ENCODE measurements around the gene TECTB. TPM values are rescaled to one million over a fixed set of nuclear protein-coding genes. Genes with fewer than 3 reads are reported as not detected.
A peak's percentile ranks its signal among the peaks of the same experiment; 100 is the strongest.

Gene TECTB
- total and polyA plus RNA-seq, 3 experiments from 2014 or later: not detected

GRCh38 chr10:112303528-112303927 lies 20.3 kb downstream of the TECTB start:
- peaks cover 9 to 23% of the 10 kb centered on the region in 2 donors for H3K27me3 Mint-ChIP-seq
- H3K4me1 Mint-ChIP-seq: no peaks in the 10 kb centered on the region
- no peaks in the 10 kb centered on the region for H3K36me3 Mint-ChIP-seq
- H3K36me3 ChIP-seq (ENCODE audit: insufficient read depth, low read length): no peaks in the 10 kb centered on the region
- H3K27me3 ChIP-seq (ENCODE audit: insufficient read depth, low read length, poor library complexity, severe bottlenecking): no peaks in the 10 kb centered on the region
- H3K4me3 ChIP-seq (ENCODE audit: low read length): no peak overlapping the region
- no peak overlapping the region for H3K27ac Mint-ChIP-seq
- H3K27ac ChIP-seq (ENCODE audit: low read depth, low read length): no peak overlapping the region
- DNase-seq: no peak
- POLR2A ChIA-PET: no interaction called here
- H3K9me3 ChIP-seq (ENCODE audit: low read length): no peaks in the 10 kb centered on the region
- no peak overlapping the region for H3K4me3 Mint-ChIP-seq
- H3K9me3 Mint-ChIP-seq: no peaks in the 10 kb centered on the region
- H3K4me1 ChIP-seq (ENCODE audit: insufficient read depth, low read length): no peaks in the 10 kb centered on the region
- CTCF ChIA-PET: no interaction called here

- H3K27ac ChIP-seq (ENCODE audit: low read depth, low read length): no peak overlapping the region
- Mint-ChIP-seq H3K27ac (no peak overlapping the region), H3K27me3 (peaks cover 9 to 23% of the 10 kb centered on the region in 2 donors), H3K4me3 (no peak overlapping the region), H3K9me3 (no peaks in the 10 kb centered on the region), H3K4me1 (no peaks in the 10 kb centered on the region), H3K36me3 (no peaks in the 10 kb centered on the region)
- H3K27me3 ChIP-seq (ENCODE audit: insufficient read depth, low read length, poor library complexity, severe bottlenecking): no peaks in the 10 kb centered on the region
- H3K4me1 ChIP-seq (ENCODE audit: insufficient read depth, low read length): no peaks in the 10 kb centered on the region
- POLR2A ChIA-PET: no interaction called here
- H3K4me3 ChIP-seq (ENCODE audit: low read length): no peak overlapping the region
- CTCF ChIA-PET: no interaction called here
- H3K36me3 ChIP-seq (ENCODE audit: insufficient read depth, low read length): no peaks in the 10 kb centered on the region
- no peak for DNase-seq
- H3K9me3 ChIP-seq (ENCODE audit: low read length): no peaks in the 10 kb centered on the region
Observed at GRCh38 chr10:112304267-112304859, 21.2 kb downstream of the TECTB start.

- H3K9me3 ChIP-seq (ENCODE audit: low read length): no peaks in the 10 kb centered on the region
- no peak overlapping the region for H3K4me3 ChIP-seq (ENCODE audit: low read length)
- no peaks in the 10 kb centered on the region for H3K36me3 Mint-ChIP-seq
- no peaks in the 10 kb centered on the region for H3K9me3 Mint-ChIP-seq
- no peaks in the 10 kb centered on the region for H3K4me1 ChIP-seq (ENCODE audit: insufficient read depth, low read length)
- no peaks in the 10 kb centered on the region for H3K27me3 ChIP-seq (ENCODE audit: insufficient read depth, low read length, poor library complexity, severe bottlenecking)
- no peaks in the 10 kb centered on the region for H3K36me3 ChIP-seq (ENCODE audit: insufficient read depth, low read length)
- ChIA-PET CTCF (interaction anchor here (0.7 to 2.6 kb wide), 7 partner anchors 9 to 164 kb away, joined by 3 to 14 read pairs (median 6); no protein-coding TSS in a partner anchor), POLR2A (no interaction called here)
- no peaks in the 10 kb centered on the region for H3K4me1 Mint-ChIP-seq
- peak in 4 of 5 donors; percentile 7 to 49 (median 10) for DNase-seq
- no peak overlapping the region for H3K27ac Mint-ChIP-seq
- H3K27ac ChIP-seq (ENCODE audit: low read depth, low read length): no peak overlapping the region
- H3K27me3 Mint-ChIP-seq: peaks cover 9 to 33% of the 10 kb centered on the region in 2 donors
- H3K4me3 Mint-ChIP-seq: no peak overlapping the region
Observed at GRCh38 chr10:112307358-112308124, 24.3 kb downstream of the TECTB start.

GRCh38 chr10:112308125-112308502 lies 24.9 kb downstream of the TECTB start:
- Mint-ChIP-seq H3K36me3 (no peaks in the 10 kb centered on the region), H3K9me3 (no peaks in the 10 kb centered on the region), H3K4me1 (no peaks in the 10 kb centered on the region), H3K27ac (no peak overlapping the region), H3K4me3 (no peak overlapping the region), H3K27me3 (peaks cover 9 to 39% of the 10 kb centered on the region in 2 donors)
- no peaks in the 10 kb centered on the region for H3K27me3 ChIP-seq (ENCODE audit: insufficient read depth, low read length, poor library complexity, severe bottlenecking)
- H3K4me3 ChIP-seq (ENCODE audit: low read length): no peak overlapping the region
- ChIA-PET POLR2A (no interaction called here), CTCF (interaction anchor here (0.7 to 2.6 kb wide), 8 partner anchors 8 to 166 kb away, joined by 3 to 14 read pairs (median 5); no protein-coding TSS in a partner anchor)
- no peak for DNase-seq
- no peak overlapping the region for H3K27ac ChIP-seq (ENCODE audit: low read depth, low read length)
- no peaks in the 10 kb centered on the region for H3K9me3 ChIP-seq (ENCODE audit: low read length)
- H3K36me3 ChIP-seq (ENCODE audit: insufficient read depth, low read length): no peaks in the 10 kb centered on the region
- no peaks in the 10 kb centered on the region for H3K4me1 ChIP-seq (ENCODE audit: insufficient read depth, low read length)

- peaks cover 9 to 50% of the 10 kb centered on the region in 2 donors for H3K27me3 Mint-ChIP-seq
- Histone ChIP-seq H3K27ac (ENCODE audit: low read depth, low read length) (no peak overlapping the region), H3K4me1 (ENCODE audit: insufficient read depth, low read length) (no peaks in the 10 kb centered on the region), H3K27me3 (ENCODE audit: insufficient read depth, low read length, poor library complexity, severe bottlenecking) (no peaks in the 10 kb centered on the region), H3K36me3 (ENCODE audit: insufficient read depth, low read length) (no peaks in the 10 kb centered on the region), H3K9me3 (ENCODE audit: low read length) (no peaks in the 10 kb centered on the region), H3K4me3 (ENCODE audit: low read length) (no peak overlapping the region)
- no peak overlapping the region for H3K4me3 Mint-ChIP-seq
- POLR2A ChIA-PET: no interaction called here
- CTCF ChIA-PET: no interaction called here
- DNase-seq: no peak
- no peaks in the 10 kb centered on the region for H3K36me3 Mint-ChIP-seq
- no peaks in the 10 kb centered on the region for H3K4me1 Mint-ChIP-seq
- no peaks in the 10 kb centered on the region for H3K9me3 Mint-ChIP-seq
- H3K27ac Mint-ChIP-seq: no peak overlapping the region
Observed at GRCh38 chr10:112311481-112311880, 28.3 kb downstream of the TECTB start.

GRCh38 chr10:112313234-112313633 lies 30.0 kb downstream of the TECTB start:
- no peaks in the 10 kb centered on the region for H3K36me3 Mint-ChIP-seq
- Histone ChIP-seq H3K36me3 (ENCODE audit: insufficient read depth, low read length) (no peaks in the 10 kb centered on the region), H3K9me3 (ENCODE audit: low read length) (no peaks in the 10 kb centered on the region), H3K4me3 (ENCODE audit: low read length) (no peak overlapping the region), H3K27ac (ENCODE audit: low read depth, low read length) (no peak overlapping the region), H3K4me1 (ENCODE audit: insufficient read depth, low read length) (no peaks in the 10 kb centered on the region), H3K27me3 (ENCODE audit: insufficient read depth, low read length, poor library complexity, severe bottlenecking) (no peaks in the 10 kb centered on the region)
- H3K9me3 Mint-ChIP-seq: no peaks in the 10 kb centered on the region
- ChIA-PET POLR2A (no interaction called here), CTCF (no interaction called here)
- DNase-seq: no peak
- H3K4me1 Mint-ChIP-seq: no peaks in the 10 kb centered on the region
- H3K4me3 Mint-ChIP-seq: no peak overlapping the region
- peaks cover 6 to 49% of the 10 kb centered on the region in 2 donors for H3K27me3 Mint-ChIP-seq
- H3K27ac Mint-ChIP-seq: no peak overlapping the region

GRCh38 chr10:112313911-112314310 lies 30.7 kb downstream of the TECTB start:
- Mint-ChIP-seq H3K27ac (no peak overlapping the region), H3K27me3 (peaks cover 8 to 52% of the 10 kb centered on the region in 2 donors), H3K4me1 (no peaks in the 10 kb centered on the region), H3K4me3 (no peak overlapping the region), H3K36me3 (no peaks in the 10 kb centered on the region), H3K9me3 (no peaks in the 10 kb centered on the region)
- ChIA-PET POLR2A (no interaction called here), CTCF (no interaction called here)
- Histone ChIP-seq H3K36me3 (ENCODE audit: insufficient read depth, low read length) (no peaks in the 10 kb centered on the region), H3K27me3 (ENCODE audit: insufficient read depth, low read length, poor library complexity, severe bottlenecking) (no peaks in the 10 kb centered on the region), H3K27ac (ENCODE audit: low read depth, low read length) (no peak overlapping the region), H3K4me1 (ENCODE audit: insufficient read depth, low read length) (no peaks in the 10 kb centered on the region), H3K4me3 (ENCODE audit: low read length) (no peak overlapping the region), H3K9me3 (ENCODE audit: low read length) (no peaks in the 10 kb centered on the region)
- no peak for DNase-seq

GRCh38 chr10:112314822-112315474 lies 31.7 kb downstream of the TECTB start:
- no peak overlapping the region for H3K4me3 Mint-ChIP-seq
- H3K36me3 ChIP-seq (ENCODE audit: insufficient read depth, low read length): no peaks in the 10 kb centered on the region
- no peak overlapping the region for H3K27ac Mint-ChIP-seq
- no peaks in the 10 kb centered on the region for H3K9me3 ChIP-seq (ENCODE audit: low read length)
- H3K27ac ChIP-seq (ENCODE audit: low read depth, low read length): no peak overlapping the region
- peaks cover 8 to 55% of the 10 kb centered on the region in 2 donors for H3K27me3 Mint-ChIP-seq
- no peaks in the 10 kb centered on the region for H3K9me3 Mint-ChIP-seq
- POLR2A ChIA-PET: no interaction called here
- H3K4me1 Mint-ChIP-seq: no peaks in the 10 kb centered on the region
- CTCF ChIA-PET: interaction anchor here (0.9 to 2.7 kb wide), 4 partner anchors 9 to 121 kb away, joined by 3 to 14 read pairs (median 6); no protein-coding TSS in a partner anchor
- H3K4me1 ChIP-seq (ENCODE audit: insufficient read depth, low read length): no peaks in the 10 kb centered on the region
- peak; percentile 37 to 78 (median 57) for DNase-seq
- no peaks in the 10 kb centered on the region for H3K36me3 Mint-ChIP-seq
- no peaks in the 10 kb centered on the region for H3K27me3 ChIP-seq (ENCODE audit: insufficient read depth, low read length, poor library complexity, severe bottlenecking)
- no peak overlapping the region for H3K4me3 ChIP-seq (ENCODE audit: low read length)
